HG03575 (cell line): ENCODE data around the gene FARP1.

Experiments used
- ATAC-seq: cut with Tn5 transposase; IDR thresholded peaks from one replicate; pipeline ENCODE4 v1.9.1; 2021; ENCODE audit not compliant: unreplicated experiment, insufficient number of reproducible peaks, low FRiP score; ENCODE audit errors: extremely low read depth

FARP1 gene

GRCh38 chr13:98272549-98272948 is 129.7 kb downstream of the FARP1 start:
- no peak for ATAC-seq

GRCh38 chr13:98273067-98273823 is 130.4 kb downstream of the FARP1 start:
- ATAC-seq = no peak

- no peak for ATAC-seq
Observed at GRCh38 chr13:98273824-98274742, 131.2 kb downstream of the FARP1 start.

- no peak for ATAC-seq
Observed at GRCh38 chr13:98274921-98275487, 132.1 kb downstream of the FARP1 start.

GRCh38 chr13:98275681-98276171 is 132.8 kb downstream of the FARP1 start:
- no peak for ATAC-seq

GRCh38 chr13:98276486-98276885 is 133.6 kb downstream of the FARP1 start:
- ATAC-seq = no peak

GRCh38 chr13:98278068-98278724 is 135.3 kb downstream of the FARP1 start:
- ATAC-seq = no peak

- no peak for ATAC-seq
Observed at GRCh38 chr13:98279473-98280175, 136.7 kb downstream of the FARP1 start.

- no peak for ATAC-seq
Observed at GRCh38 chr13:98280176-98280510, 137.2 kb downstream of the FARP1 start.

- no peak for ATAC-seq
Observed at GRCh38 chr13:98284679-98285078, 141.8 kb downstream of the FARP1 start.

- ATAC-seq = no peak
Observed at GRCh38 chr13:98285317-98285716, 142.4 kb downstream of the FARP1 start.

GRCh38 chr13:98285852-98286594 is 143.1 kb downstream of the FARP1 start:
- ATAC-seq = no peak

GRCh38 chr13:98286799-98287198 is 143.9 kb downstream of the FARP1 start:
- ATAC-seq = no peak

GRCh38 chr13:98288211-98288610 is 145.3 kb downstream of the FARP1 start:
- ATAC-seq = no peak

- ATAC-seq = no peak
Observed at GRCh38 chr13:98289339-98289945, 146.5 kb downstream of the FARP1 start.

GRCh38 chr13:98290261-98290660 is 147.4 kb downstream of the FARP1 start:
- ATAC-seq = no peak

- ATAC-seq = no peak
Observed at GRCh38 chr13:98291658-98292057, 148.8 kb downstream of the FARP1 start.

- ATAC-seq = no peak
Observed at GRCh38 chr13:98293103-98293502, 150.2 kb downstream of the FARP1 start.
